ENCODE data around the gene DPT.

DPT gene

GRCh38 chr1:168734946-168735345, 5.9 kb upstream of the DPT start:
- DNase-seq, result no peak

- DNase-seq, result no peak
These were observed 5.3 kb upstream of the DPT start for GRCh38 chr1:168734271-168734670.

GRCh38 chr1:168733241-168733640, 4.2 kb upstream of the DPT start:
- DNase-seq, result no peak

GRCh38 chr1:168732736-168733135, 3.7 kb upstream of the DPT start:
- no peak for DNase-seq

- DNase-seq, result no peak
These were observed 2.4 kb upstream of the DPT start for GRCh38 chr1:168731244-168731953.

GRCh38 chr1:168729405-168729802, 398 bp upstream of the DPT start:
- DNase-seq, result no peak

- no peak for DNase-seq
These were observed 2.3 kb downstream of the DPT start for GRCh38 chr1:168726719-168727118.

GRCh38 chr1:168726281-168726680, 2.7 kb downstream of the DPT start:
- DNase-seq, result no peak

GRCh38 chr1:168725831-168726230, 3.2 kb downstream of the DPT start:
- no peak for DNase-seq

GRCh38 chr1:168725060-168725459, 3.9 kb downstream of the DPT start:
- DNase-seq, result no peak

GRCh38 chr1:168723000-168723399, 6.0 kb downstream of the DPT start:
- no peak for DNase-seq

GRCh38 chr1:168720839-168721238, 8.2 kb downstream of the DPT start:
- no peak for DNase-seq

GRCh38 chr1:168719306-168720111, 9.5 kb downstream of the DPT start:
- no peak for DNase-seq

GRCh38 chr1:168717906-168718891, 10.8 kb downstream of the DPT start:
- no peak for DNase-seq

- no peak for DNase-seq
These were observed 15.0 kb downstream of the DPT start for GRCh38 chr1:168714012-168714411.

- no peak for DNase-seq
These were observed 19.3 kb downstream of the DPT start for GRCh38 chr1:168709405-168710363.

- DNase-seq, result no peak
These were observed 20.2 kb downstream of the DPT start for GRCh38 chr1:168708698-168709404.

- DNase-seq, result no peak
These were observed 22.5 kb downstream of the DPT start for GRCh38 chr1:168706391-168706992.

- DNase-seq, result no peak
These were observed 28.3 kb downstream of the DPT start for GRCh38 chr1:168700575-168701268.

GRCh38 chr1:168698453-168698852, 30.6 kb downstream of the DPT start:
- DNase-seq, result no peak

Measured in inflammatory macrophage treated with lipopolysaccharide for 4 hours (primary cell).